Ascending aorta (tissue), 2 donors: Measurements from ENCODE around the gene PIN1. TPM values are rescaled to one million over a fixed set of nuclear protein-coding genes. Genes with fewer than 3 reads are reported as not detected.
"Not testable (repeated sequence)": the region's sequence is repeated elsewhere in the genome, so short reads cannot be mapped to it uniquely, and the experiment has no call there.

Experiments
- DNase-seq, 2 donors: peaks; one replicate each; pipeline ENCODE4 v3.0.0-alpha.2; 2019; ENCODE audit warnings: low spot score in 2 of 2
- H3K27ac ChIP-seq, 2 donors: fragments of 200-600 bp; sonication (generic); one replicate each; pipeline ENCODE4 v1.5.1; 2016 to 2017; ENCODE audit warnings: mild to moderate bottlenecking in 1 of 2
- H3K27me3 ChIP-seq: fragments of 200-600 bp; sonication (generic); one replicate; pipeline ENCODE4 v1.5.1; 2017
- H3K36me3 ChIP-seq, 2 donors: fragments of 200-600 bp; sonication (generic); one replicate each; pipeline ENCODE4 v1.5.1; 2016
- H3K4me1 ChIP-seq, 2 donors: fragments of 200-600 bp; sonication (generic); one replicate each; pipeline ENCODE4 v1.5.1; 2016 to 2017; ENCODE audit warnings: mild to moderate bottlenecking in 1 of 2
- H3K4me3 ChIP-seq, 2 donors: fragments of 200-600 bp; sonication (generic); one replicate each; pipeline ENCODE4 v1.5.1; 2016 to 2017; ENCODE audit warnings: mild to moderate bottlenecking in 1 of 2
- H3K9me3 ChIP-seq, 2 donors: fragments of 200-600 bp; sonication (generic); one replicate each; pipeline ENCODE4 v1.5.1; 2016
- CTCF ChIP-seq, 3 experiments: fragments of 200-600 bp in 2 of 3; fragments of 450-650 bp in 1 of 3; sonication (generic) in 2 of 3; IDR thresholded peaks; one replicate each; pipeline ENCODE4 v1.5.1; 2016 to 2019; ENCODE audit warnings: antibody characterized with exemption in 3 of 3, mild to moderate bottlenecking in 1 of 3, moderate library complexity in 1 of 3
- intact Hi-C: fragments of 100-400 bp; cut with DNase I; formaldehyde crosslinking; loops from one replicate; pipeline ENCODE4 v1.15.1; 2023
- total RNA-seq: library from RNA; depleted of rRNA; stranded (reverse); fragments of >200 nt; gene quantifications from one replicate; pipeline ENCODE4 v1.1.0, GENCODE V29; 2016

The PIN1 gene
- total RNA-seq, 1 donor from 2014 or later: 50.7 TPM

- intact Hi-C loops: loop anchor here (10.0 kb wide), 1 partner anchor 1864 kb away; the partner anchor contains the start of genes CTXN1 and SNAPC2
- no peak for DNase-seq
- no peak overlapping the region for H3K27ac ChIP-seq
- H3K9me3 ChIP-seq: no peaks in the 10 kb centered on the region
- H3K36me3 ChIP-seq: no peaks in the 10 kb centered on the region
- H3K27me3 ChIP-seq: no peaks in the 10 kb centered on the region
- peaks cover 0 to 9% of the 10 kb centered on the region in 2 donors for H3K4me1 ChIP-seq
- TF ChIP-seq CTCF (IDR thresholded peaks at IDR 0.05): no peak
- H3K4me3 ChIP-seq: no peak overlapping the region
Observed at GRCh38 chr19:9789066-9789465, 46.1 kb upstream of the PIN1 start.

- not testable (repeated sequence) for H3K27me3 ChIP-seq, H3K4me3 ChIP-seq, H3K36me3 ChIP-seq, H3K9me3 ChIP-seq, H3K4me1 ChIP-seq, DNase-seq
- intact Hi-C loops: loop anchor here (10.0 kb wide), 1 partner anchor 1865 kb away; the partner anchor contains the start of genes CTXN1 and SNAPC2
- peak overlapping the region; percentile 15 to 46 for H3K27ac ChIP-seq
Observed at GRCh38 chr19:9789579-9789978, 45.5 kb upstream of the PIN1 start.

- H3K36me3 ChIP-seq, H3K4me1 ChIP-seq, H3K27me3 ChIP-seq, DNase-seq, H3K9me3 ChIP-seq: not testable (repeated sequence)
- Histone ChIP-seq H3K4me3 (peak overlapping the region in 1 of 2 donors; percentile 91), H3K27ac (peak overlapping the region; percentile 76 to 97)
- intact Hi-C loops: loop anchor here (2.0 to 10.0 kb wide), 3 partner anchors 206 to 356 kb away; partner anchors contain the start of genes ZNF121, ZNF266 and ZNF426
Observed at GRCh38 chr19:9791073-9791367, 44.1 kb upstream of the PIN1 start.

- no peak for TF ChIP-seq CTCF (IDR thresholded peaks at IDR 0.05)
- intact Hi-C loops: loop anchor here (1.0 to 10.0 kb wide), 10 partner anchors 23 to 651 kb away; partner anchors contain the start of genes FBXL12, PIN1, ZNF121 and ZNF266
- Histone ChIP-seq H3K4me3 (peak overlapping the region; percentile 84 to 91), H3K9me3 (no peaks in the 10 kb centered on the region), H3K36me3 (no peaks in the 10 kb centered on the region), H3K27ac (peak overlapping the region; percentile 97), H3K4me1 (peaks cover 0 to 6% of the 10 kb centered on the region in 2 donors), H3K27me3 (no peaks in the 10 kb centered on the region)
- peak; percentile 90 to 98 for DNase-seq
Observed at GRCh38 chr19:9791552-9792205, 43.4 kb upstream of the PIN1 start.

- Histone ChIP-seq H3K4me1 (peaks cover 0 to 6% of the 10 kb centered on the region in 2 donors), H3K9me3 (no peaks in the 10 kb centered on the region), H3K36me3 (no peaks in the 10 kb centered on the region), H3K27me3 (no peaks in the 10 kb centered on the region), H3K4me3 (peak overlapping the region; percentile 84 to 91), H3K27ac (peak overlapping the region; percentile 97)
- DNase-seq: peak; percentile 84 to 97
- intact Hi-C loops: loop anchor here (1.0 to 10.0 kb wide), 9 partner anchors 24 to 652 kb away; partner anchors contain the start of genes FBXL12, PIN1, ZNF266 and ZNF317
- no peak for TF ChIP-seq CTCF (IDR thresholded peaks at IDR 0.05)
Observed at GRCh38 chr19:9792206-9793070, 42.7 kb upstream of the PIN1 start.

- intact Hi-C loops: loop anchor here (2.0 to 10.0 kb wide), 5 partner anchors 24 to 652 kb away; partner anchors contain the start of genes ZNF266, ZNF317, ZNF426 and ZNF699
- no peak for TF ChIP-seq CTCF (IDR thresholded peaks at IDR 0.05)
- H3K9me3 ChIP-seq: no peaks in the 10 kb centered on the region
Observed at GRCh38 chr19:9793071-9793591, 42.0 kb upstream of the PIN1 start.

More at GRCh38 chr19:9793071-9793591, 42.0 kb upstream of the PIN1 start:
- H3K36me3 ChIP-seq: no peaks in the 10 kb centered on the region
- peaks cover 0 to 6% of the 10 kb centered on the region in 2 donors for H3K4me1 ChIP-seq
- no peaks in the 10 kb centered on the region for H3K27me3 ChIP-seq
- peak overlapping the region; percentile 84 to 91 for H3K4me3 ChIP-seq
- DNase-seq: peak; percentile 27 to 82
- peak overlapping the region; percentile 97 for H3K27ac ChIP-seq
